Measurements from ENCODE around the gene ALX3.

The ALX3 gene

GRCh38 chr1:110112656-110113055, 42.2 kb upstream of the ALX3 start:
- no peak for DNase-seq (ENCODE audit: extremely low read depth, low read depth)
- no peak overlapping the region for H3K4me3 ChIP-seq (replicated peaks; ENCODE audit: low read depth, low read length)
- TF ChIP-seq CTCF (IDR thresholded peaks at IDR 0.05; ENCODE audit: low read depth, low read length, missing control alignments): no peak

DNA sequence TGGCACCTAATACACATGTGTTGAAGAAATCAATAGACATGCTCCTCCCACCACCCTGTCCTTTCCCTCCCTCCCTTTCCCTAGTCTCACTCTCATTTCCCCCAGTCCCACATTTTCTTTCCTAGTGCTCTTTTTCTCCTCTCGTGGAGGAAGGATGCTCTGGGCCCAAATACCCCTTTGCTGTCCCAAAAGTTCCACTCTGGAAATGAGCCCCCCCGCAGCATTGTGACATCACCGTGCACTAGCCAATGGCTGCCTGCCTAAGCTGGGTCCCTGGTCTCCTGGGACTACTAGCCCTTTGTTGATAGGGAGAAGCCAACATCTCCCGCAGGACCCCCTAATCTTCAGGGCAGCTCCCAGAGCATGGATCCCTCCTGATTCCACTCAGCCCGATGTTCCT, 41.7 kb upstream of the ALX3 start, which contains the start of gene UBL4B:
TSS of gene UBL4B (plus strand) at position 301 of the 400 bp plus-strand sequence. CDS start at position 393, 92 bp downstream.
- no peak within 1 kb of the TSS for H3K4me3 ChIP-seq (replicated peaks; ENCODE audit: low read depth, low read length)
- DNase-seq (ENCODE audit: extremely low read depth, low read depth): no peak
- no peak for TF ChIP-seq CTCF (IDR thresholded peaks at IDR 0.05; ENCODE audit: low read depth, low read length, missing control alignments)

GRCh38 chr1:110111081-110111480, 40.6 kb upstream of the ALX3 start:
- DNase-seq (ENCODE audit: extremely low read depth, low read depth): no peak
- no peak overlapping the region for H3K4me3 ChIP-seq (replicated peaks; ENCODE audit: low read depth, low read length)
- no peak for TF ChIP-seq CTCF (IDR thresholded peaks at IDR 0.05; ENCODE audit: low read depth, low read length, missing control alignments)

DNA sequence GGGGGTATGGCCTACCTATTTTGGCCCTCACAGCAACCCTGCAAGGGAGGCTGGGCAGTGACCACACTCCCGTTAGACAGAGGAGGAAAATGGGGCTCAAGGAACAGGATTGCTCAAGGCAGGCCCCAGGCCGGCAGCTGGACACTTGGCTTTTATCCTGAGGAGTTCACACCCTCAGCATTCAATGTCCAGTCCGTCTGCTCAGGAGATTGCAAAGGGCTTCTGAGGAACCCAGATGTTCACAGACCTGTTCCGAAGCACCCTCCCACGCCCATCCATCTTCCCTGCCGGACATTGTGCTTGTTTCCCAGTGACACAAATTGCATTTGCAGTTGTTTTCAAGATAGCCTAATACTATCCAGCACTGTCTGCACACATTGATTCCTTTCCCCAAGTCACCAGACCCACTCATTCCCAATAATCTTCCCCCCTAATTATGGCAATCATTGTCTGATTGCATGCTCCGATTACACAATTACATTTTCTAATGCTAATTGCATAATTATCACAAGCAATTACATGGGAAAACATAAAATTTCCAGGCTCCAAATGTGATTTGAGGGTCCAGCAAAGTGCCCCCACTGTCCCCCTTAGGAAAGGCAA, 37.5 kb upstream of the ALX3 start:
- no peak for DNase-seq (ENCODE audit: extremely low read depth, low read depth)
- no peak for TF ChIP-seq CTCF (IDR thresholded peaks at IDR 0.05; ENCODE audit: low read depth, low read length, missing control alignments)
- no peak overlapping the region for H3K4me3 ChIP-seq (replicated peaks; ENCODE audit: low read depth, low read length)

GRCh38 chr1:110106013-110106941, 35.8 kb upstream of the ALX3 start:
- TF ChIP-seq CTCF (IDR thresholded peaks at IDR 0.05; ENCODE audit: low read depth, low read length, missing control alignments): peak; percentile 88
- DNase-seq (ENCODE audit: extremely low read depth, low read depth): peak; percentile 57

DNA sequence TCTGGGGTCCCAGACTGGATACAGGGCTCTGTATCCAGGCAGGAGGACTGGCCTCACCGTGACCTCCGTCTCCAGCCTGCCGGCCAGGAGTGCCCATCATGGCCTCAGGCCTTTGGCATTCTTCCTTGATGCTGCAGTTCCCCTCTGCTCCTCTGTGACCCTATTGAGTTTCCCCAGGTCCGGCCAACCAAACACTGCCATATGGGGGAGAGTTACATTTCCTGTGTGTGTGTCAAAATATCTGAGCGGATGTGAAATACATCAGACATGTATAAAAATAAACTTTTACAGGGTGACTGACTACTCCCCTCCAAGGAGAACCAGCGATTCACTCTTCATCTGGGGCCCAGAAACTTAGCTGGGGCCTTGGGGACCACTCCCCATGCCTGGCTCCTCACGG, 31.6 kb upstream of the ALX3 start:
- no peak overlapping the region for H3K4me3 ChIP-seq (replicated peaks; ENCODE audit: low read depth, low read length)
- no peak for DNase-seq (ENCODE audit: extremely low read depth, low read depth)
- no peak for TF ChIP-seq CTCF (IDR thresholded peaks at IDR 0.05; ENCODE audit: low read depth, low read length, missing control alignments)

More at GRCh38 chr1:110106013-110106941, 35.8 kb upstream of the ALX3 start:
- no peak overlapping the region for H3K4me3 ChIP-seq (replicated peaks; ENCODE audit: low read depth, low read length)

Data from HFF-Myc (cell line).